ENCODE measurements around the gene CCDC124.

- peak; percentile 92 to 97 for TF ChIP-seq CTCF (conservative IDR thresholded peaks at IDR 0.05 in 1 of 2, IDR thresholded peaks at IDR 0.05 in 1 of 2; ENCODE audit: low read depth in 1 of 2, low read length in 2 of 2)
- no peak for TF ChIP-seq EZH2 (IDR thresholded peaks at IDR 0.05; ENCODE audit: low read length, missing control alignments)
Observed at GRCh38 chr19:17938092-17938845, 5.5 kb downstream of the CCDC124 start.

Data from fibroblast of lung (primary cell).